MV-4-11 (cell line): ENCODE measurements around the gene INTS7.

Experiments
- DNase-seq: peaks from one replicate; lab custom pipeline; 2025; lab: John Stamatoyannopoulos, UW

Gene INTS7

DNA sequence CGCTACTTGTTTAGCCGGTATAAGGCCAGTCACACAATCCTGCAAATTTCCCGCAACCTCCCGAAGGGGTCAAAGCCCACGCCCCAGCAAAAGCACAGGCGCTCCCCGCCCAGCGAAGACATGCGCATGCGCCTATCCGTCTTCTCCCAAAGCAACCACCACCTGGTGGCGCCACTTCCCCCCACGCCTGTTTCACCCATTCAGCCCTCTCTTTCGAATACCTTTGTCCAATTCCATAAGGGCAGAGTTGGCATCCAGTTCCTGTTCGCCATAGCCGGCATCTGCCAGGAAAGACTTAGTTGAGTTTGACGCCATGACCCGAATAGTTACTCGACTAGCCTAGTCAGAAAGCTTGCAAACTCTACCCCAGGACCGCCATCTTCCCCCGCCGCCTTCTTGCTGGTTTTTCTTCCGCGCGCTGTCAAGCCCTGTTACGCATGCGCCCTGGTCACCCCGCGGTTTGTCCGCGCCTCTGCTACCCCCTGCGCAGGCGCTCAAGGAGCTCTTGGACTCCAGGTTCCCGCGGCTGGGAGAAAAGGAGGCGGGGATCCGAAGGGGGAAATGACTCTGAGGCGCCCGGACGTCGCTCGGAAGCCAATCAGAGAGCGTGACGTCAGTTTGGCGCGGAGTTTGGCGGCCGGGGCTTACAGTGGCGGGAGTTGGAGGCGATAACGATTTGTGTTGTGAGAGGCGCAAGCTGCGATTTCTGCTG is at the start of gene INTS7, which contains the start of gene DTL:
Gene INTS7 (minus strand): TSS at position 435 of the 712 bp plus-strand sequence. CDS start 120 bp downstream, at position 315.
Gene DTL (plus strand): TSS at position 626 of the 712 bp plus-strand sequence. CDS start 143 bp downstream, outside the sequence.
- DNase-seq = peak; percentile 99

- DNase-seq = no peak
Observed at GRCh38 chr1:212082765-212083406, 47.5 kb upstream of the INTS7 start.

DNA sequence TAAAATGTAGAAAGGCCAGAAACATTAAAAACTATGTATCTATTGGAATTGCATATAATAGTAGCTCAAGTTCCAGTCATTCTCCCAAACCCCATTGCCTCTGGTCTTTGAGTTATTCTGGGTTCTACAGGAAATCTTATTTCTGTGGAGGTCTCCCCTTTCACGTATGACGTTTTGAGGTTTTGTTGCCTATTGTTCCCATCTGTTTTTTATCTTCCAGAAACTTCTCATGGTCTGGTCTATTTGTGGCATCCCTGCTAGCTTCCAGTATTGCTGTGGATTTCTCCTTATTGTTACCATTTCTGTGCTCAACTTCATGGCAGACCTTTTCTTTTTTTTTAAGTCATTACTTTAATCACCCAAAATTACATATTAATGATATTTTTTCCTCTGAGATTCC is 43.5 kb upstream of the INTS7 start:
- no peak for DNase-seq

GRCh38 chr1:212077028-212077427 is 41.7 kb upstream of the INTS7 start:
- no peak for DNase-seq

GRCh38 chr1:212074856-212075255 is 39.5 kb upstream of the INTS7 start:
- no peak for DNase-seq

GRCh38 chr1:212074313-212074712 is 39.0 kb upstream of the INTS7 start:
- DNase-seq = no peak

- no peak for DNase-seq
Observed at GRCh38 chr1:212073490-212073889, 38.1 kb upstream of the INTS7 start.

DNA sequence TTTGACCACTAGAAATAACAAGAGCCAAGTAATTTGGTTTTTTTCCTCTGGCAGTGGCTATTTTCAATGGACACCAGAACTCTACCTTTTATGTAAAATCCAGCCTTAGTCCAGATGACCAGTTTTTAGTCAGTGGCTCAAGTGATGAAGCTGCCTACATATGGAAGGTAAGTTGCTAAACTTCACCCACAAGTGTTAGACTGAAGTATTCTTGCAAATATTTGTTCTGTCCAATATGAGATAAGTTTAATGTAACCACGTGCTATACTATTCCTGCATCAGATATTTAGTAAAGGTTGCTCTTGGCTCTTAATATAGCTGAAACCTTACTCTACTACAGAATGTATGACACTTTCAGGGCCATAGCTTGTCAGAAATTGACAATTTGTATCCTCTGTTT is 36.7 kb upstream of the INTS7 start:
- DNase-seq = no peak

DNA sequence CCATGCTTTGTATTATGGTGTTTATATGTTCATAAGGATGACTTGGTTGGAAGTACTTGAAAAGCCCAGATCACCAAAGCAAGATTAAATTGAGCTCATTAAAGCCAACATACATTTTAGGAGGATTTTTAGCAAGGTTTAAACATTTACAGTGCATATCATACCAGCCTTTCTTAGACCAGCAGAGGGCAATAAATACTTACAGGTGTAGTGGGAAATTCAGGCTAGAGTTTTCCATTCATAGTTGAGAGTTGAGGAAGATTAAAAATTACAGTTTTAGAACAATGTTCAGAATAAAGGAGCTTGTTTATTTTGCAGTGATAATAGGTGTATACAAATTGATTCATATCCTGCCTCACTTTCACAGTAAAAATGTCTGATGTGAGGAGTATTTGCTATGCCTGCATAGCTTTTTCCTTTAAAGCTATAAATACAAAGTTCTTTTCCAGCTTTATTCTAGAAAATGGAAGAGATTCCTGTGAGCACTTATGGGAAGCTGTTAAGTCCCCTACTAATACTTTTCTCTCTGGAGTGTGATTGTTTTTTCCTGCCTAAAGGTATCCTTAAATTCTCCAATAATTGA is 35.5 kb upstream of the INTS7 start:
- DNase-seq = peak; percentile 13

- no peak for DNase-seq
Observed at GRCh38 chr1:212067787-212068186, 32.4 kb upstream of the INTS7 start.

DNA sequence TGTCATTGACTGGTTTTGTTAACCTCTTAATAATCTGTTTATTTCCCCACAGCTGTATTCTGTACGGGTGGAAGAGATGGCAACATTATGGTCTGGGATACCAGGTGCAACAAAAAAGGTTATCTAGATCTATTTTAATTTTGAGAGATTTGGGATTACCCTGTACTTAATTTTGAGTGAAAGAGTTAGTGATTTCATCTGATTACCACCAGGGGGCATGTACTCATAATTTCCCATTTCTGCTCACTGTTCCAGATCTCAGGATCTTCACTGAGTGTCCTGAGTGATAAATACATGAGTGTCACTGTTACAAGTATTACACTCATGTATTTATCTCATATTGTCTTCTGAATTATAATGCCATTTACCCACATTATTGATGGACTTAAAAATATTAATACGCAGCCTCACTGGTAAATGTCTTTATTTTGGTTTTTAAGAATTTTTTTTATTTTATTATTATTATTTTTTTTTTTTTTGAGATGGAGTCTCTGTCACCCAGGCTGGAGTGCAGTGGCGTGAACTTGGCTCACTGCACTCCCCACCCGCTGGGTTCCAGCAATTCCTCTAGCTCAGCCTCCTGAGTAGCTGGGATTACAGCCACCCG is 27.6 kb upstream of the INTS7 start:
- peak; percentile 39 for DNase-seq

- no peak for DNase-seq
Observed at GRCh38 chr1:212060632-212061472, 25.5 kb upstream of the INTS7 start.

DNA sequence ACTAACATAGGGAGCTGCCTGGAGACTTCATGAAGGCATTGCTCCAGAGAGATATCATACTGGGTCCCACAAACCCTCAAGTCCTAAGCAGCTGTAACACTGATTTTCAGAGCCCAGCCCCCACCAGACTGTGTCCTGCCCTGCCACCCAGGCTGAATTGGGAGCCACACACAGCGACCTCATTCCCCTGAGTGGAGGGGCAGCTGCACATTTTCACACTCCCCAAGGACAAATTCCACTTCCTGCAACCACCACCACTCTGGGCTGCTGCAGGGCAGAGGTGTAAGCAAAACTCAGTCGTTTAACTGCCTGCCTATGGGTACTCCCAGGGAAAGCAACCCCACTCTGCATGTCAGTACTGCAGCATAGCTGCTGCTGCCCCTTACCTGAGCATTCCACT is 20.0 kb upstream of the INTS7 start:
- DNase-seq = no peak

DNA sequence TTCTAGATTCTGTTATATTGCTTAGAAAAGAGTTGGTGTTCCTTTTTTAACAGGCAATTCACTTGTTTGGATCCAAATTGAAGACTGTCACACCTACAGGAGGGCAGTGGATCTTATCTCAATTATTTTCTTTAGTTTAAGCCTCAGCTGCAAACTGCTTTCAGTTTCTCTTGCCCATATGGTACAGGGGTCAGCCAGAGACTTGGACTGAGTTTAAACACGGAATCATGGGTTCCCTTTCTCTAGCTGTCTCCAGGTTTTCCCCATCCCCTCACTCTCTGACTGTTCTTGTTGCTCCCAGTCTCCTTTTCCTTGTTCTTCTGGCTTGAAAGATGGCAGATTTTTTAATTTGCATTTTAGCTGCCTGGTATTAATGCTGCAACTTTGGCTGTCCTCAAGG is 18.6 kb upstream of the INTS7 start:
- DNase-seq = no peak

DNA sequence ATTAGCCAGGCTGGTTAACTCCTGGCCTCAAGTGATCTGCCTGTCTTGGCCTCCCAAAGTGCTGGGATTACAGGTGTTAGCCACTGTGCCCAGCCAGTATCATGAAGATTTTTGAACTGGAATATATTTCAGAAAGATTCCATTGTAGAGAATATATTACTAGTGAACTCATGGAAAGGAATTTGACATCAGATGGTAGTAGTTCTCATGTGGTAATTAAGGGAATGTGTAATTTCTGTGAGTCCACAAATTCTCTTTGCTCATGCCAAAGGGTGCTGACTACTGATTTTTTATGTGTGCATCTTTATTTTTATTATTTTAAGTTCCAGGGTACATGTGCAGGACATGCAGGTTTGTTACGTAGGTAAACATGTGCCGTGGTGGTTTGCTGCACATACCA is 10.6 kb upstream of the INTS7 start:
- no peak for DNase-seq

DNA sequence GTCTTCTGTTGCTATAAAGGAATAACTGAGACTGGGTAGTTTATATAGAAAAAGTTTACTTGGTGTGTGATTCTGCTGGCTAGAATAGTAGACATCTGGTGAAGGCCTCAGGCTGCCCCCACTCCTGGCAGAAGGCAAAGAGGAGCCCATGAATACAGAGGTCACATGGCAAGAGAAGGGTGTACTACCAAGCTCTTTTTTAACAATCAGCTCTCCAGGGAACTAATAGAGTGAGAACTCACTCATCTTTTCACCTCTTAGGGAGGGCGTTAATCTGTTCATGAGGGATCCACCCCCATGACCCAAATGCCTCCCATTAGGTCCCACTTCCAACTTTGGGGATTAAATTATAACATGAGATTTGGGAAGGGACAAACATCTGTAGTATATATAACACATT is 9.5 kb upstream of the INTS7 start:
- DNase-seq = no peak

DNA sequence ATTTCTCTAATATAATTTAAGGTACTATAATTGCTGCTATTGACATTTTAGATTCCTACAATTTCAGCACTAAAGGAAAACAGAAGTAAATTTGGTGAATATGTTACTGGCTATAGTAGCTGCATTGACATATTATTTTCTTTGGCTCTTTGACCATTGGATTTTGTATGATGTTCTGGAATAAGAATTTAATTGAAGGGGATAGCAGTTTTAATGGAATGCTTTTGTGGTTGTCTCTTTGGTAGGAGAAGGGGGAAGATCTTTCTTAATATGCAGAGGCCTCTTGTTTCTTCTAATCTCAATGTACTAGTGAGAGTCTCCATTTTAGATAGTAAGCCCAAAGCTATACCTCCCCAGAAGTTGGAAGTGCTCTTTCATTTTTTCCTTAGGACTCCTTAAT is 7.1 kb upstream of the INTS7 start:
- DNase-seq = no peak

GRCh38 chr1:212040629-212041412 is 5.5 kb upstream of the INTS7 start:
- peak; percentile 43 for DNase-seq

GRCh38 chr1:212039622-212040021 is 4.3 kb upstream of the INTS7 start:
- DNase-seq = no peak

DNA sequence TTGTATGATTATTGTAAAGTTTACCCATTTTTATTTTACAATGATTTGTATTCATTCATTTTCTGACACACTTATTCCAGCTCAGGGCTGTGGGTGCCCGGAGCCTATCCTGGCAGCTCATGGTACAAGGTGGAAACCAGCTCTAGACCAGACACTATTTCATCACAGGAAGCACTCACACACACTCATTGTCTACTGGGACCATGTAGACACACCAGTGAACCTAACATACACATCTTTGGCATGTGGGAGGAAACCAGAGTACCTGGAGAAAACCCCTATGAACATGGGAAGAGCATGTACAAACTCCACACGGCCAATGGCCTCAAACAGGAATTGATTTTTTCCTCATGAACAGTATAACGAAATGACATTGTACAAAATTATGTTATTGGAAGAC is 2.5 kb upstream of the INTS7 start:
- peak; percentile 9 for DNase-seq
